Heart left ventricle (tissue), 16 donors: ENCODE data around the gene HSF4. TPM values are rescaled to one million over a fixed set of nuclear protein-coding genes. Genes with fewer than 3 reads are reported as not detected.

Experiments used
- ATAC-seq, 4 donors: fragments of 200-7000 bp; cut with Tn5 transposase; one replicate each; pipeline ENCODE4 v1.9.1; 2020 to 2022; ENCODE audit warnings: moderate library complexity in 4 of 4, mild to moderate bottlenecking in 3 of 4, moderate number of reproducible peaks in 1 of 4
- DNase-seq, 5 donors: peaks; one replicate each; pipeline ENCODE4 v3.0.0-alpha.2; 2020
- H3K27ac ChIP-seq, 12 donors: fragments of 200-600 bp; sonication (generic) in 4 of 12; one replicate each; pipeline versions ENCODE4 v1.5.0 to v1.8.0; 2016 to 2022; ENCODE audit warnings: mild to moderate bottlenecking in 2 of 12
- H3K27me3 ChIP-seq, 9 donors: fragments of 200-600 bp; sonication (generic) in 2 of 9; one replicate each; pipeline versions ENCODE4 v1.5.1 to v1.8.0; 2016 to 2022; ENCODE audit warnings: mild to moderate bottlenecking in 3 of 9
- H3K36me3 ChIP-seq, 9 donors: fragments of 200-600 bp; sonication (generic) in 2 of 9; one replicate each; pipeline versions ENCODE4 v1.5.0 to v1.8.0; 2018 to 2022; ENCODE audit warnings: mild to moderate bottlenecking in 2 of 9
- H3K4me1 ChIP-seq, 12 donors: fragments of 200-600 bp; sonication (generic) in 4 of 12; one replicate each; pipeline versions ENCODE4 v1.5.0 to v1.8.0; 2016 to 2022; ENCODE audit warnings: mild to moderate bottlenecking in 3 of 12
- H3K4me3 ChIP-seq, 12 donors: fragments of 200-600 bp; sonication (generic) in 4 of 12; one replicate each; pipeline versions ENCODE4 v1.5.0 to v1.8.0; 2017 to 2022; ENCODE audit warnings: mild to moderate bottlenecking in 9 of 12, moderate library complexity in 4 of 12
- H3K9me3 ChIP-seq, 12 donors: fragments of 200-600 bp; sonication (generic) in 4 of 12; one replicate each; pipeline versions ENCODE4 v1.5.0 to v1.8.0; 2016 to 2022; ENCODE audit warnings: mild to moderate bottlenecking in 1 of 12
- POLR2A ChIP-seq, 2 donors: fragments of 450-650 bp; IDR thresholded peaks; one replicate each; pipeline ENCODE4 v1.6.1; 2017; ENCODE audit warnings: antibody characterized with exemption in 2 of 2, mild to moderate bottlenecking in 2 of 2, moderate library complexity in 2 of 2
- WGBS, 4 donors: extraction: QIAGEN DNeasy Blood & Tissue Kit in 2 of 4; methylation state at CpG; one replicate each; pipeline versions ENCODE4 v1.1.5 to v1.1.7; 2013 to 2018; 5-methylcytosine and 5-hydroxymethylcytosine counted together
- intact Hi-C, 10 donors: fragments of 100-400 bp; cut with DNase I; formaldehyde crosslinking; loops; one replicate each; pipeline versions ENCODE4 v1.11.1 to v1.14.2; 2022
- long read RNA-seq, 3 donors: library from polyadenylated mRNA; unstranded; transcript quantifications; one replicate each; pipeline ENCODE4 v2.0.0, GENCODE V29; 2020 to 2021
- polyA plus RNA-seq, 2 donors: library from polyadenylated mRNA; stranded (reverse); fragments of 200-250 nt; gene quantifications; one replicate each; pipeline ENCODE4 v1.2.3, GENCODE V29; 2013
- total RNA-seq, 9 donors: library from RNA; depleted of rRNA in 2 of 9; stranded (reverse); fragments of >200 nt in 2 of 9; fragmentation: NEBNext Ultra II Directional in 3 of 9; extraction: Animal tissue kit (Norgen Biotek cat#: 25700) in 3 of 9; gene quantifications; one replicate each; pipeline versions ENCODE4 v1.1.0 to v1.2.4, GENCODE V29; 2016 to 2023
- TF ChIP-seq, protein P1 (sequence below), 12 donors: fragments of 200-600 bp; sonication (generic) in 4 of 12; IDR thresholded peaks; one replicate each; pipeline versions ENCODE4 v1.5.0 to v1.8.0; 2018 to 2022; ENCODE audit warnings: antibody characterized with exemption in 12 of 12, mild to moderate bottlenecking in 5 of 12
- donor health status: ischemic (EF 13 %, LVEDD 7.1; RV severe dilation, severe dysfunction).
- donor health status: healthy with polysubstance abuse.
- donor health status: DM: no; HTN: yes; CAD: no.
- donor health status: DM: no; HTN: no; CAD: no.
- donor health status: ischemic (EF 25% LVEDD 6.9; RV normal size, moderate dysfunction).
- donor health status: ischemic (EF 25% LVEDD 5.7; RV mildly dilated, moderate dysfunction).
- donor health status: healthy.
- donor health status: DM: yes; HTN: yes; CAD: no.
- donor health status: ischemic (EF 35%, LVEDD 5.7; RV mildly dilated, moderate dysfunction).
- donor health status: nonischemic (EF 11% LVEDD 7.7; RV severe dilation, severe dysfunction).
- donor health status: DM: yes; HTN: yes; CAD: no.
- donor health status: PGD.
- donor health status: ischemic (EF 29% LVEDD 5.4; RV normal size, mild dysfunction).
- donor health status: nonischemic (EF 23%, LVEDD 6.1; RV moderate dilation, normal function).

Gene HSF4, protein sequence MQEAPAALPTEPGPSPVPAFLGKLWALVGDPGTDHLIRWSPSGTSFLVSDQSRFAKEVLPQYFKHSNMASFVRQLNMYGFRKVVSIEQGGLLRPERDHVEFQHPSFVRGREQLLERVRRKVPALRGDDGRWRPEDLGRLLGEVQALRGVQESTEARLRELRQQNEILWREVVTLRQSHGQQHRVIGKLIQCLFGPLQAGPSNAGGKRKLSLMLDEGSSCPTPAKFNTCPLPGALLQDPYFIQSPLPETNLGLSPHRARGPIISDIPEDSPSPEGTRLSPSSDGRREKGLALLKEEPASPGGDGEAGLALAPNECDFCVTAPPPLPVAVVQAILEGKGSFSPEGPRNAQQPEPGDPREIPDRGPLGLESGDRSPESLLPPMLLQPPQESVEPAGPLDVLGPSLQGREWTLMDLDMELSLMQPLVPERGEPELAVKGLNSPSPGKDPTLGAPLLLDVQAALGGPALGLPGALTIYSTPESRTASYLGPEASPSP
- total RNA-seq (10 to 100 TPM; 11.6 to 62.4 (median 35.4) TPM), polyA plus RNA-seq (10 to 100 TPM in 1 of 2 donors, 1 to 10 TPM in 1; 5.9 to 62.5 TPM)
- long read RNA-seq, donor 1, partial matches to known transcripts, result 13 of 47 reads
- long read RNA-seq, donor 1, other reads (novel, unspliced or antisense), result 33 of 47 reads
- long read RNA-seq, donor 2, transcript HSF4-215 (13 exons, 1,515 nt), result major isoform, 6 of 18 reads
- long read RNA-seq, donor 2, partial matches to known transcripts, result 3 of 18 reads
- long read RNA-seq, donor 2, other reads (novel, unspliced or antisense), result 7 of 18 reads
- long read RNA-seq, donor 3, partial matches to known transcripts, result 2 of 24 reads
- long read RNA-seq, donor 3, other reads (novel, unspliced or antisense), result 20 of 24 reads

DNA sequence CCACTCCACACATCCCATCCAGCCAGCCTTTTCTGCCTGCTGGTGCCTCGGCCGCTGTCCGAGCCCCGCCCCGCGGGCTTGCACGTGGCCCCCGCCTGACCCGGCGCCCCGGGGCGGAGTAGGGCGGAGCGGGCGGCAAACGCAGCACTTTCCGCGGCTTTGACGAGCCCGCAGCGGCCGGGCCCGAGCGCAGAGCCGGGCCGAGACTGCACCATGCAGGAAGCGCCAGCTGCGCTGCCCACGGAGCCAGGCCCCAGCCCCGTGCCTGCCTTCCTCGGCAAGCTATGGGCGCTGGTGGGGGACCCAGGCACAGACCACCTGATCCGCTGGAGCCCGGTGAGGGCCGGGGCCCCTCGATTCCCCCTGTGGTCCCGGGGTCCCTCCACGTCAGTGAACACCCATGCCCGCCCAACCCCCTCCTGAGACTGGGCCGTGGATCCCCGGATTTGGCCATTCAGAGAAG lies at the start of gene HSF4:
HSF4 (plus strand) TSS at position 147 of the 463 bp plus-strand sequence; CDS start at position 214, 67 bp downstream.
- H3K27ac ChIP-seq, result peak within 1 kb of the TSS; percentile 60 to 86 (median 78)
- peak; percentile 16 to 48 (median 39) for ATAC-seq
- peak; percentile 71 to 84 (median 73) for DNase-seq
- WGBS, 4 donors, result 2 to 3% (median 3%) methylated on average over 19 to 41 of the region's 41 CpGs
- peaks cover 0 to 64% (median 7%) of the 10 kb centered on the region in 9 donors for H3K27me3 ChIP-seq
- TF ChIP-seq POLR2A (IDR thresholded peaks at IDR 0.05), result peak in 1 of 2 donors; percentile 59
- TF ChIP-seq, protein P1, sequence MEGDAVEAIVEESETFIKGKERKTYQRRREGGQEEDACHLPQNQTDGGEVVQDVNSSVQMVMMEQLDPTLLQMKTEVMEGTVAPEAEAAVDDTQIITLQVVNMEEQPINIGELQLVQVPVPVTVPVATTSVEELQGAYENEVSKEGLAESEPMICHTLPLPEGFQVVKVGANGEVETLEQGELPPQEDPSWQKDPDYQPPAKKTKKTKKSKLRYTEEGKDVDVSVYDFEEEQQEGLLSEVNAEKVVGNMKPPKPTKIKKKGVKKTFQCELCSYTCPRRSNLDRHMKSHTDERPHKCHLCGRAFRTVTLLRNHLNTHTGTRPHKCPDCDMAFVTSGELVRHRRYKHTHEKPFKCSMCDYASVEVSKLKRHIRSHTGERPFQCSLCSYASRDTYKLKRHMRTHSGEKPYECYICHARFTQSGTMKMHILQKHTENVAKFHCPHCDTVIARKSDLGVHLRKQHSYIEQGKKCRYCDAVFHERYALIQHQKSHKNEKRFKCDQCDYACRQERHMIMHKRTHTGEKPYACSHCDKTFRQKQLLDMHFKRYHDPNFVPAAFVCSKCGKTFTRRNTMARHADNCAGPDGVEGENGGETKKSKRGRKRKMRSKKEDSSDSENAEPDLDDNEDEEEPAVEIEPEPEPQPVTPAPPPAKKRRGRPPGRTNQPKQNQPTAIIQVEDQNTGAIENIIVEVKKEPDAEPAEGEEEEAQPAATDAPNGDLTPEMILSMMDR (IDR thresholded peaks at IDR 0.05), result no peak
- H3K36me3 ChIP-seq, result no peaks in the 10 kb centered on the region
- peak within 1 kb of the TSS; percentile 10 to 63 (median 50) for H3K4me3 ChIP-seq
- no peaks in the 10 kb centered on the region for H3K9me3 ChIP-seq
- H3K4me1 ChIP-seq, result peaks cover 0 to 68% (median 53%) of the 10 kb centered on the region in 12 donors
- intact Hi-C loops, result no loop called here

DNA sequence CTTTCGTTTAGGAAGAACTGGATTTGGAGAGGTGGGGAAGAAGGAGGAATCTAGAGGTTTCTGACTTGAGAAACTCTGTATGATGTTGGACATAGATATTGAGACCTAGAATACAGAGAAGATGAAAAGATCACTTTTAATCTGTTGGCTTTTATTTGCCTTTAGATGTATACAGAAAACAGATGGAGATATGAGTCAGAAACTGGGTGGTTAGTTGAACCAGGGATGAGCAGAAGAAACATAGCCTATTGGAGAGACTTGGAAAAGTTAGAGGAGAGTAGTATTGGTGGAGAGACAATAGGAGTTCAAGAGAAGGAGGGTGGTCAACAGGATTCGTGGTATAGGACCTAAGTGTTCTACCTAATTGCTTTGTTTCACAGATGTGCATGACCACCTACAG lies 49.8 kb upstream of the HSF4 start:
- intact Hi-C loops, result loop anchor here in 3 of 10 donors (5.0 to 10.0 kb wide), 3 partner anchors 60 to 87 kb away; partner anchors contain the start of genes CBFB (in 1 of the 3) and NOL3 (in 1 of the 3)
- H3K36me3 ChIP-seq, result peaks cover 0 to 21% (median 4%) of the 10 kb centered on the region in 9 donors
- 84 to 87% (median 86%) methylated on average over 2 of the region's 2 CpGs for WGBS, 4 donors

DNA sequence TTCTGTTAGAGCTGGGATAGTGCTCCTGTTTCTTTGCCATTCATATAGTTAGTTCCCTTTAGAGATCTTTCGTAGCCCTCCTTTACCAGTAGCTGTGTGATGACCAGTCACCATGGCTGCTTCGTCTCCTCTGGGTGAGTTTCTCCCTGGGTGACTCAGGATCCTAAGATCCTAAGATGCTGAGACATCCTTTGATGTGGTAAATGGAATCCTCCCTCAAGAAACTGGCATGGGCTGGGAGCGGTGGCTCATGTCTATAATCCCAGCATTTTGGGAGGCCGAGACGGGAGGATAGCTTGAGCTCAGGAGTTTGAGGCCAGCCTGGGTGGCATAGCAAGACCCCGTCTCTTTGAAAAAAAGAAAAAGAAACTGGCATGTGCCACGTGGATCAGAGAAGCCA lies 48.9 kb upstream of the HSF4 start:
- Histone ChIP-seq H3K4me1 (peaks cover 0 to 56% (median 15%) of the 10 kb centered on the region in 12 donors), H3K27me3 (no peaks in the 10 kb centered on the region), H3K27ac (no peak overlapping the region), H3K4me3 (no peak overlapping the region), H3K36me3 (peaks cover 0 to 30% (median 12%) of the 10 kb centered on the region in 9 donors), H3K9me3 (no peaks in the 10 kb centered on the region)
- no peak for TF ChIP-seq POLR2A (IDR thresholded peaks at IDR 0.05)
- TF ChIP-seq, protein P1 (IDR thresholded peaks at IDR 0.05), result no peak
- DNase-seq, result no peak
- WGBS, 4 donors, result 86 to 95% (median 87%) methylated on average over 7 of the region's 7 CpGs
- no peak for ATAC-seq
- intact Hi-C loops, result loop anchor here in 2 of 10 donors (10.0 kb wide), 2 partner anchors 59 to 81 kb away; partner anchors contain the start of gene NOL3 (in 1 of the 2)

More for the DNA sequence above, 49.8 kb upstream of the HSF4 start:
- TF ChIP-seq, protein P1 (IDR thresholded peaks at IDR 0.05), result no peak
- TF ChIP-seq POLR2A (IDR thresholded peaks at IDR 0.05), result no peak
- peaks cover 0 to 59% (median 20%) of the 10 kb centered on the region in 12 donors for H3K4me1 ChIP-seq
- H3K9me3 ChIP-seq, result no peaks in the 10 kb centered on the region
- ATAC-seq, result no peak
- H3K27me3 ChIP-seq, result no peaks in the 10 kb centered on the region
- DNase-seq, result no peak
- no peak overlapping the region for H3K27ac ChIP-seq
- H3K4me3 ChIP-seq, result no peak overlapping the region
